GOT3 (cell line): ENCODE data around the gene TNS1.

ENCODE experiments used
- DNase-seq: peaks from one replicate; lab custom pipeline; 2025; ENCODE audit warnings: mixed read lengths; lab: John Stamatoyannopoulos, UW

The TNS1 gene

GRCh38 chr2:217851191-217852020, 151.4 kb downstream of the TNS1 start:
- DNase-seq: no peak

DNA sequence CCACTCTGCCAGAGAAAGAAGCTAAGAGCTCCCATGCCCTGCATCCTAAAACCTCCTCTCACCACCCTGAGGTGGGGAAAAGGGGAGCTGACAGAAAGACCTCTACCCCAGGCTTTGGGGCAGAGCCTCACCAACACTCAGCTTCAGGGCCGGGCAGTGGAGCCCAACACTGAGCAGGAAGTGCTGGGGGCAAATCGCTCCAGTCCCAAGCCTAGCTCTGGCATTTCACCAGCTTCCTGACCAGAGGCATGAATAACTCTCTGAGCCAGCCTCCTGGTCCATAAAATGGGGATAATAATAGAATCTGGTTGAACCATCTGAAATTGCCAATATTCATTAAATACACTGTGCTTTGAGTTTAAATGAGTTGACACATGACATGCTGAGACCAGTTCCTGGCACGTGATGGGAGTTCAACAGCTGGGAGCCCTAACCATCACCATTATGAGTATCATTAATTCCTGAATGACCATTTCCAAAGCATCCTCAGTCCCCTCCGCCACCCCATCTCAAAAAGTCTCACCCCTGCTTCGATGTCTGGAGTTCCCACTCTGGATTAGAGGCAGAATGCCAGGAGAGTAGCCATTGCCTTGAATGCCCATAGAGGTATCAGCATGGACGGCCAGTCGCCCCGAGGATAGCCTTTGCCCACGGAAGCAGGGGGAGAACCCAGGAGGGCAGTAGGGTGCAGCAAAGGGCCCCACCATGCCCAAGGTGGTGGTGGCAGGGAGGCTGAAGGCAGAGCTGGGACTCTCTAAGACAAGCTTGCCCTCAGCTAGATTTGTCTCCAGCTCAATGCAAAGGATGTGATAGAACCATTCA, 153.4 kb downstream of the TNS1 start:
- no peak for DNase-seq

- DNase-seq: no peak
Observed at GRCh38 chr2:217848351-217848957, 154.3 kb downstream of the TNS1 start.

GRCh38 chr2:217847552-217848350, 155.0 kb downstream of the TNS1 start:
- DNase-seq: no peak

DNA sequence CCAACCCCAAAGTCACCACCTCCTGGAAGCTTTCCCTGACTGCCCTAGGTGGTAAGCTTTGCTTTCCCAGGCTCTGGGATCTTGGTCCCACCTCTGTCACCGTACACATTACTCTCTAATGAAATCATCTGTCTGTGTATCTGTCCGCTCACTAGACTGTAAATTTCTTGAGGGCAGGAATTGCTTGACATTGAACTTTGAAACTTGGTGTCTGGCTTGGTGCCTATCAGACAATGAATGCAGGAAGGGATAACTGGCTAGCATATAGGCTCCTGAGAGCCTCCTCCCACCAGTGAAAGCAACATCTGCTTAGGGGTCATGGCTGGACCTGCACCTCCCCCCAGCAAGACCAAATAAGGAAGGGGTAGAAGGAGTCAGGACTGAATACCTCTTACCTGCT, 155.7 kb downstream of the TNS1 start:
- no peak for DNase-seq

- no peak for DNase-seq
Observed at GRCh38 chr2:217846321-217846743, 156.5 kb downstream of the TNS1 start.

- no peak for DNase-seq
Observed at GRCh38 chr2:217845301-217845700, 157.5 kb downstream of the TNS1 start.

DNA sequence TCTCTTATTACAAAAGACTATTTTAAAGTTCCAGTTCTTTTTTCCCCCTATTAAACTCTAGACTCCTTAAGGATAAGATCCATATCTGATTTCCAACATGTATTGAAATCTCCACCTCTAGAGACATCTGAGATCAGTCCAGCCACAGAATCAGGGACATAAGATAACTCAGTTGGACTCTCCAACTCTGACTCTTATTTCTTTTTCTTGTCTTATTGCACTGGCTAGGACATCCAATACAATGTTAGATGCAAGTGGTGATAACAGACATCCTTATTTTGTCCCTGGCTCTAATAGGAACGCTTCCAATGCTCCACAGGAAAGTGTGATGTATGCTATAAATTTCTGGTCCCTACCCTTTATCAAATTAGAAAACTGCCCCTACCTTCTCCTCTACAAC, 158.1 kb downstream of the TNS1 start:
- DNase-seq: no peak

DNA sequence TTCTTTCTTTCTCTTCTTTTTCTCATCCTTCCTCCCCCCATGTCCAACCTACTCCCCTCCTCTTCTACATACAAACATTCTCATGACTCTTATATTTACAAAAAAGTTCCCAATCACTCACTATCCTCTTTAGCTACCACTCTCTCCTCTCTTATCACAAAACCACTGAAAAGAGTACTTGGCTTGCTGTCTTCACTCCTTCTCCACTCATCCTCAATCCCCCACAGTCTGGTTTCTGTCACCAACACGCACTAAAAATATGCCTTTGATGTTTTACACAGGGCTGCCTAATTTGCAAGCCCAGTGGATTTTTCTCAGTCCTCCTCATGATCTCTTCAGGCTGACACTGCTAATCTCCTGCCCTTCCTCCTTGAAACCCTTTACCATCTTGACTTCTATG, 159.5 kb downstream of the TNS1 start:
- DNase-seq: no peak

DNA sequence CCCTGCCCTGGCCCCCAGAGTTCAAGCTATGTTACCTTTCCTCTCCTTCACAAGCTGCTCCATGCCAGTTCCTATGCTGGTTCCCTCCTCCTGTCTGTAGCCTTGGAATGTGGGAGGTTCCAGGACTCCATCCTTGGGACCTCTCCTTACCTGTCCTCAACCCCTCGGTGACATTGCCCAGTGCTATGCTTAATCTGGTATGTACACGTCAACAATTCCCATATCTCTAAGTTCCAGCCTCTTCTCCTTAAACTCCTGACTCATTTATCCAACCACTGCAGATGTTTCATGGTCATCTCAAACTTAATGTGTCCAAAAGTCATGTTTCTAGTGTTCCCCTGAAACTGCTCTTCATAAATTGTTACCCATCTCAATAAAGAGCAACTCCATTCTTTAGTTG, 160.8 kb downstream of the TNS1 start:
- no peak for DNase-seq

DNA sequence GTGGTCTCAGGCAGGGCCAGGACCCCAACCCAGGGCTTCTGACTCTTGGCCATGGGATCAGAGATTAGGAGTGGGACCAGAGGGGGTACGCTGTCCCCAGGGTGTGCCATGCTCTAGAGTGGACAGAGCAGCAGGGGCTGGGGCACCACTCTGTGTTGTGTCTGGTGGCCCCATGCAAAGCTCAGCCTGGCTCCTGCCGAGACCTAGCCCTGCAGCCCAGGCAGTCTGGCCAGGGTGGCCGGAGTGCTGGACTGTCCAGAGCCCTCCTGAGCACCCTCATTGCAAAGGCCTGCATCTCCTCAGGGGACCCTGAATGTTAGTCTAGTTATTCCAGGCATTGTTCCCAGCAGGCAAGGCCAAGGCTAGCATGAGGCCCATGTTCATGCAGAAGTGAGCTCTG, 162.3 kb downstream of the TNS1 start:
- no peak for DNase-seq

DNA sequence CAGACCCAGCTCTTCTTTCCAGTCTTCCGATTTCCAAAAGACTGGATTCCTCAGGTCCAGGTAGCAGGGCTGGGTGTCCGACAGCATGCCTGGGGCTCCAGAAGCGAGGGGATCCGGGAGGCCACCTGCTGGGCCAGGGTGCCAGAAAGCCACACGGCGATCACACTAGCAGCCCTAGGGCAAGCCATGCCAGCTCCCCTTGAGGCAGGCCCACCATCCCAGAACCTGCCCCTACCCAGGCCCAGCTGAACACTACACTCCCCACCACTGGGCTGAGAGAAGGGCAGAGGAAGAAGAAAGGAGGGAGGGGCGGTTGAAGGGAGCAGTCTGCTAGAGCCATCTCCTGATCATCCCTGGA, 163.1 kb downstream of the TNS1 start:
- no peak for DNase-seq

- DNase-seq: no peak
Observed at GRCh38 chr2:217839073-217839749, 163.6 kb downstream of the TNS1 start.

- no peak for DNase-seq
Observed at GRCh38 chr2:217838409-217838831, 164.4 kb downstream of the TNS1 start.

DNA sequence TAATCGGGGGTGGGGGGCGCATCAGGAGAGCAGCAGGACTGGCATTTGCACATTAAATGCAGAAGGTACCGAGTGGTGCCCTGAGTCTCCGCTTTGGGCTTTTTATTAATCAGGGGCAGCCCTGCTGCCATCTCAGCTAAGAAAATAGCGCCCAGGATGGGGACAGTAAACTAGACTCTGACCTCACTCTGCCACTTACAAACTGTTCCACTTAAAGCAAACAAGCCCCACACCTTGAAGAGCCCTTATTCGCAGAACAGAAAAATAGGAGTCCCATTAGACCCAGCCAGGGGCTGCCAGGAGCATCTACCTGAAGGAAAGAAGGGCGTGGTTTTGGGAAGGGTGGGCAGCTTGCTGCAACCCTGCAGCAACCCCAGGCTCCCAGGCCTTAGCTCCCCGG, 165.3 kb downstream of the TNS1 start:
- no peak for DNase-seq

DNA sequence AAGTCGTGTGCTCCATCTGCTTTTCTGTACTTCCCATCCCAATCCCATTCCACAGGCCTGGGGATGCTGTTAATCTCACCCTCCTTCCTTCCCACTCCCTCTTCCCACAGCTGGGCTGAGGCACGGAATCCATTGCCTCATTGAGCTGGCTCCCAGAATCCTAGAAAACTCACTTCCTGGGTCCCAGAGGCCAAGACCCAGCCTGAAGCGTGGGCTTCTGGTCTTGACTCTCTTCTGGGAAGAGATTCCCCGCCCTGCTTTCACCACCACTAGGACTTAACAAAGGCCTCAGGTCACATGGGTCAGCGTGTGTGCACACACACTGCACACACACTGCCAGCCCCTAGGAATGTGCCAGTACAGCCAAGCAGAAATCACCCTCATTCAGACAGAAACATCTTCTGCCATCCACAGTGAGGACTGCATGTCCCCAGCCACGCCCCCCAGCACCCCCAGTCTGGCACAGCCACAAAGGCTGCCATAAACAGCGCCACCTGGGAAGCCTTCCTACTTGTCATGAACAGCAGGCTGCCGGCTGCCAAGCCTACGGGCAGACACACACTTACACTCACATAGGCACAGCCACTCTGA, 165.8 kb downstream of the TNS1 start:
- no peak for DNase-seq

GRCh38 chr2:217835931-217836891, 166.6 kb downstream of the TNS1 start:
- peak; percentile 22 for DNase-seq

- no peak for DNase-seq
Observed at GRCh38 chr2:217834744-217835513, 167.9 kb downstream of the TNS1 start.

DNA sequence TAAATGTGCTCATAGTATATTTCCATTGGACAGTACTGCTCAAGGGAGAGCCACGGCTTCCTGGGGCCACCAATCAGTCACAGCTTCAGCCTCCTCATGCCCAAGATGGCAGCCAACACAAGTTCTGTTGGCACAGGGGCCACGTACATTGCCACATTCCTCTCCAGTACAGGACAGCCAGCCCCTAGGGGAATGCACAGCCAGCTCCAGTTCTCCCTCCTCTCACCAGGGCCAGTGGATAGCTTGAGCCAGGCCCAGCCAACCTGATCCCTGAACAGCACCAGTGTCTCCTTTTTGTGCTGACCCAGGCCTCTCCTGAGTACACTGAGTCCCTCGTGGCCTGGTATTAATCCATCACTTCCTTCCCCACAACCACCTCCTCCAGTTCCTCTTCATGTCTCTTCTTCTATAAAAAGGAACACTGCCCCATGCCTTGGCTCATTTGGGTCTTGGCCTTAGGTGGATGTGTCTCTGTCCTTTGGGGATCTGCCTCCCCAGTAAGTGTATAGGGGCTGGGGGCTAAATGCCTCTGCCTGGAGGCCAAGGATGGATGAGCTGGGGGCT, 168.7 kb downstream of the TNS1 start:
- no peak for DNase-seq
